HepG2 (cell line): ENCODE results near the gene TMEM221. TPM values are rescaled to one million over a fixed set of nuclear protein-coding genes. Genes with fewer than 3 reads are reported as not detected.

ENCODE experiments used
- ARNT2 ChIP-seq: sonication (generic); formaldehyde crosslinking; IDR thresholded peaks from 2 replicates; pipeline ENCODE4 v1.8.0; 2022; ENCODE audit warnings: mild to moderate bottlenecking, low read depth, missing genetic modification reagents, moderate library complexity
- BHLHE40 ChIP-seq: IDR thresholded peaks from 2 replicates; pipeline ENCODE4 v1.6.1; 2011; ENCODE audit warnings: low read length, improper control_type of control experiment
- BRF2 ChIP-seq: sonication (generic); formaldehyde crosslinking; IDR thresholded peaks from 2 replicates; pipeline ENCODE4 v1.8.1; 2022; ENCODE audit warnings: mild to moderate bottlenecking, missing genetic modification reagents
- ETV6 ChIP-seq: sonication (generic); formaldehyde crosslinking; conservative IDR thresholded peaks from 2 replicates; pipeline ENCODE4 v1.4.0; 2020; ENCODE audit warnings: missing genetic modification reagents
- GMEB1 ChIP-seq: sonication (generic); formaldehyde crosslinking; IDR thresholded peaks from 2 replicates; pipeline ENCODE4 v1.5.1; 2020; ENCODE audit warnings: missing genetic modification reagents, mild to moderate bottlenecking, borderline replicate concordance
- HDAC6 ChIP-seq: fragments of 200-600 bp; sonication (generic); IDR thresholded peaks from 2 replicates; pipeline ENCODE4 v1.7.0; 2017; ENCODE audit warnings: mild to moderate bottlenecking, antibody characterized with exemption, low read length, low read depth
- MXD3 ChIP-seq: IDR thresholded peaks from 2 replicates; pipeline ENCODE4 v1.6.1; 2016; ENCODE audit warnings: mild to moderate bottlenecking, missing biosample characterization, missing genetic modification reagents
- NR2C2 ChIP-seq: sonication (generic); formaldehyde crosslinking; IDR thresholded peaks from 2 replicates; pipeline ENCODE4 v1.4.0; 2020; ENCODE audit warnings: missing genetic modification reagents, mild to moderate bottlenecking, moderate library complexity, borderline replicate concordance
- SP4 ChIP-seq: sonication (generic); formaldehyde crosslinking; IDR thresholded peaks from 2 replicates; pipeline ENCODE4 v1.8.1; 2023; ENCODE audit warnings: mild to moderate bottlenecking, missing genetic modification reagents
- SRY ChIP-seq: sonication (generic); formaldehyde crosslinking; IDR thresholded peaks from 2 replicates; pipeline ENCODE4 v1.8.0; 2022; ENCODE audit warnings: mild to moderate bottlenecking, missing genetic modification reagents
- ZBTB43 ChIP-seq: sonication (generic); formaldehyde crosslinking; conservative IDR thresholded peaks from 2 replicates; pipeline ENCODE4 v1.4.0; 2020; ENCODE audit warnings: missing genetic modification reagents
- ZBTB46 ChIP-seq: sonication (generic); formaldehyde crosslinking; IDR thresholded peaks from 2 replicates; pipeline ENCODE4 v1.4.0; 2020; ENCODE audit warnings: mild to moderate bottlenecking, missing genetic modification reagents, borderline replicate concordance
- ZMAT3 ChIP-seq: sonication (generic); formaldehyde crosslinking; conservative IDR thresholded peaks from 2 replicates; pipeline ENCODE4 v1.7.0; 2021; ENCODE audit warnings: missing genetic modification reagents
- ZNF12 ChIP-seq: sonication (generic); formaldehyde crosslinking; IDR thresholded peaks from 2 replicates; pipeline ENCODE4 v1.5.0; 2020; ENCODE audit warnings: missing genetic modification reagents
- ZNF253 ChIP-seq: sonication (generic); formaldehyde crosslinking; IDR thresholded peaks from 2 replicates; pipeline ENCODE4 v1.8.0; 2022; ENCODE audit warnings: mild to moderate bottlenecking, missing genetic modification reagents, borderline replicate concordance
- ZNF484 ChIP-seq: sonication (generic); formaldehyde crosslinking; IDR thresholded peaks from 2 replicates; pipeline ENCODE4 v1.5.1; 2020; ENCODE audit warnings: mild to moderate bottlenecking, low read depth, missing genetic modification reagents, borderline replicate concordance
- ZNF609 ChIP-seq: sonication (generic); formaldehyde crosslinking; IDR thresholded peaks from 2 replicates; pipeline ENCODE4 v1.4.0; 2020; ENCODE audit warnings: mild to moderate bottlenecking, missing genetic modification reagents, borderline replicate concordance
- ZNF816 ChIP-seq: sonication (generic); formaldehyde crosslinking; IDR thresholded peaks from 2 replicates; pipeline ENCODE4 v1.8.0; 2022; ENCODE audit warnings: missing genetic modification reagents, mild to moderate bottlenecking, borderline replicate concordance
- polyA plus RNA-seq, 8 experiments: library from polyadenylated mRNA; depleted of rRNA in 3 of 8; stranded (reverse) in 7 of 8; unstranded in 1 of 8; fragments of >200 nt; fragmentation: Illumina TruSeq in 4 of 8; extraction: Trizol in 4 of 8; gene quantifications; 2 replicates each; pipeline versions ENCODE4 v1.2.1 to v1.2.3, GENCODE V29; 2011 to 2016; ENCODE audit warnings: low read depth in 4 of 8, missing spikeins in 1 of 8, mixed read lengths in 1 of 8; ENCODE audit not compliant: insufficient read depth in 1 of 8
- total RNA-seq, 5 experiments: library from RNA; depleted of rRNA; stranded (reverse); fragments of >200 nt; fragmentation: Illumina TruSeq; extraction: Trizol; gene quantifications; 2 replicates each; pipeline ENCODE4 v1.2.3, GENCODE V29; 2016; ENCODE audit warnings: low read depth in 1 of 5

Gene TMEM221
- total and polyA plus RNA-seq, 2 of the 13 experiments (the other 11 are each of a cell fraction or from before 2014, with no cell fraction given) = 0.33 to 0.77 TPM

- TF ChIP-seq GMEB1 (no peak), HDAC6 (no peak), ZNF816 (CRISPR knock-in tag) (no peak), ZNF484 (no peak), SP4 (peak; percentile 26; the same call in 1 of the 2 replicates), ZNF253 (CRISPR knock-in tag) (no peak), ZBTB43 (CRISPR knock-in tag) (no peak), BRF2 (CRISPR knock-in tag) (no peak), NR2C2 (CRISPR knock-in tag) (no peak), ZNF609 (CRISPR knock-in tag) (no peak), MXD3 (CRISPR knock-in tag) (no peak; the same call in 1 of the 2 replicates), ZBTB46 (CRISPR knock-in tag) (no peak), ARNT2 (CRISPR knock-in tag) (peak; percentile 65; the same call in 1 of the 2 replicates), ZNF12 (CRISPR knock-in tag) (no peak), SRY (no peak), BHLHE40 (no peak), ETV6 (CRISPR knock-in tag) (no peak), ZMAT3 (CRISPR knock-in tag) (no peak)
Observed at GRCh38 chr19:17469481-17470067, 21.1 kb upstream of the TMEM221 start (continued).
